ENCODE results near the gene TOR3A.

The TOR3A gene

DNA sequence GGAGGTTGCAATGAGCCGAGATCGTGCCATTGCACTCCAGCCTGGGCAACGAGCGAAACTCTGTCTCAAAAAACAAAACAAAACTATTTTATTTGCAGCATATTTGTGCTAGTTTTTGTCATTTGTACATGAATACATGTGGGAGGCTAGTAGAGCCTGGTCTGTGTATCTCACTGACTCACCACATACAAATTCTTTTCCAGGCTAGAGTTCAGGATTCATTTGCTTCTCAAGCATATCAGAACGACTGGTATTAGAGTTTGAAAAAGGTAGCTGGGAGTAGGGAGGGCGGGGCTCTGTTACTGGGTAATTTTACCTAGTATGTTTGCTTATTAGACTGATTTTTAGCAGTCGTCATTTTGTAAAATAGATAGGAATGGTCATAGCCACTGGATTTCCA is 4.5 kb upstream of the TOR3A start:
- DNase-seq, result no peak

DNA sequence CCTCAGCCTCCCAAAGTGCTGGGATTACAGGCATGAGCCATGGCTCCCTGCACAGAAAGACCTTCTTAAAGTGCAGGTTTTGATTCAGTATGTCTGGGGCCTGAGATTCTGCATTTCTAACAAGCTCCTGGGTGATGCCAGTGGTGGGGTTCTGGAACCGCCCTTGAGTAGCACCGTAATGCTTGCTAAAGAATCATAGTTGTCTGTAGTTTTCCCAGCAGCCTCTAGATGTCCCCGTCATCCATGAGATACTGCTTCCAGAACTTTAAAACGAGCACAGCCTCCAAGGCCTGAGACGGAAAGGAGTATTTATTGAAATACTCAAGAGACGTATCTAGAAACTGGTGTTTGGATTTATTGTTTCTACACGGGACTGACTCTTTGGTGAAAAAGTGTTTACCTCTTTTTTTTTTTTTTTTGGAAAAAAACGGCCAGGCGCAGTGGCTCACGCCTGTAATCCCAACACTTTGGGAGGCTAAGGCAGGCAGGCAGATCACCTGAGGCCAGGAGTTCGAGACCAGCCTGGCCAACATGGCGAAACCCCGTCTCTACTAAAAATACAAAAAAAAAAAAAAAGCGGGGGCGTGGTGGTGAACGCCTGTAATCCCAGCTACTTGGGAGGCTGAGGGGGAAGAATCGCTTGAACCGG is 2.6 kb upstream of the TOR3A start:
- DNase-seq, result peak; percentile 35

GRCh38 chr1:179080866-179081686 is 794 bp upstream of the TOR3A start:
- no peak for DNase-seq

DNA sequence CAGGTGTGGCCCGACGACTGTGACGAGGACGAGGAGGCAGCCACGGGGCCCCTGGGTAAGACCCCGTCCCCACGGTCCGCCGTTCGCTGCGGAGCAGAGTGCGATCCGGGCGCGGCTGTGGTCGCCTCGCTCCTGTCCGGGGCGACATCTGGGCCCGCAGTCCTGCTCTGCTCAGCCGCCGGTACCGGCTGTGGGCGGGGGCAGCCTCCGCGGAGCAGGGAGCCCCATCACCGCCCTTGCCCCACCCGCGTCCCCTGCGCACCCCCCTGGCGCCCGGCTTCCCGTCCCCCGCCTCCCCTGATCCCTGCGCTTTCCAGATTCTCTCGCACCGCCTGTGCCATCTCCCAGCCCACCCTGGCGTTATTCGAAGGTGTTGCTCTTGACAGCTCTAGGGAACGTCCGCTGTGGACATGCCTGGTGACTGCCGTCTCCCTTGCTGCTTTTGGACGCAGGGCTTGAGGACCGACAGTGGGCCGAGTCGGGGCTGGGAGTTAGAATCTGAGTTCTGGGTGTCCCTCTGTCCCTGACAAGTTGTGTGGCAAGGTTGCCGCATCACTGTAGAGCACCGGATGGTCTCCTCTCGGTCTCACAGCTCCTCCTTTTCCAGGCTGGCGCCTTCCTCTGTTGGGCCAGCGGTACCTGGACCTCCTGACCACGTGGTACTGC is 596 bp downstream of the TOR3A start:
- DNase-seq, result no peak

- no peak for DNase-seq
Observed at GRCh38 chr1:179082999-179083335, 1.1 kb downstream of the TOR3A start.

DNA sequence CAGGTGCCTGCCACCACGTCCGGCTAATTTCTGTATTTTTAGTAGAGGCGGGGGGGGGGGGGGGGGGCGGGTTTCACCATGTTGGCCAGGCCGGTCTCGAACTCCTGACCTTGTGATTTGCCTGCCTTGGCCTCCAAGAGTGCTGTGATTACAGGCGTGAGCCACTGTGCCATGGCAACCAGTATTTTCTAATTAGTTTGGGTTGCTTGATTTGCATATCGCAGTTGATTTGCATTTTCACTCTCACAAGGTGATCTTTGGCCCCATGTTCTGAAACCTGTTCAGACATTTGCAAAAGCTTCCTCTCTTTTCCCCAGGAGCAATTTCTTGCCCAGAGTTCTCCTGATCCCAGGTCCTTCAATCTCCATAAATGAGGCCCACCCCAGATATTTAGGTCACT is 1.7 kb downstream of the TOR3A start:
- no peak for DNase-seq

DNA sequence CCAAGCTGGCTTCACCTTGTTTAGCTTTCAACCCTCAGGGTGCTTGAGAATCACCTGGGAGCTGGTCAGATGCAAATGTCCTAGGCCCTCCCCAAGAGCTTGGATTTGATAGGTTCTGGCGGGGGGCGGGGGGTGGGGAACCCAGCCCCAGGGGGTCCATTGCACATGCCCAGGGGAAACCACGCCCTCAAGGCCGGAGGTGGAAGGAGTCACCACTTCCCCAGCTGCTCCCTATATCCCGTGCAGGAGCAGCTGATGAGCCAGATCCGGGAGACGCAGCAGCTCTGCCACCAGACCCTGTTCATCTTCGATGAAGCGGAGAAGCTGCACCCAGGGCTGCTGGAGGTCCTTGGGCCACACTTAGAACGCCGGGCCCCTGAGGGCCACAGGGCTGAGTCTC is 5.8 kb downstream of the TOR3A start:
- no peak for DNase-seq

DNA sequence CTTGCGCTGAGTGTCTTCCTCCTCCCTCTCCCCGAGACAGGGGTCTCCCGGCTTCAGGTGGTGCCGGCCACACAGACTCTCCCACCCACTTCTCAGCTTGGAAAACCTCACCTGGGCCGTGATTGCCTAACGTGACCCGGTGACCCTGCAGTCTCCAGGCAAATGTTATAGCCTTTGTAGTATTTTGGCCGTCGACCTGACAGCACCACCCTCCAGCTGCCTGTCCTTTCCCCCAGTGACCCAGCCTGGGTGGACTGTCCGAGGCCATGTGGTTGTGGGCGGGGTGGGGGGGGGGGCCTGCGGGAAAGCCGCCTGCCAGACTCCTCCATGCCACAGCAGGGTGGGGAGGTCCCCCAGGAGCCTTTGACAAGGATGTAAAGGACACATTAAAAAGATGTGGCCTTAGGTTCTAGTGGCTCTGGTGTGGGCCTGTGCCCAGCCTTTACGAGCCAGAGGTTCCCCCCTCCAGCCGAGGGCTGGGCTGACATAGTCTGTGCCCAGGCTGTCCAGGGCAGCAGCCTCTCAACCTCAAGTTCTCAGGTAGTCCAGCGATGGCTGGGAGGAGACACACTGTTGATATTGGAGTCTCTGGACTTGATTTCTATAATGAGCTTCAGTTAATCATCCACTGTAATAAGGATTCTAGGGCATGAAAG is 8.1 kb downstream of the TOR3A start:
- no peak for DNase-seq

- no peak for DNase-seq
Observed at GRCh38 chr1:179090522-179090921, 8.7 kb downstream of the TOR3A start.

DNA sequence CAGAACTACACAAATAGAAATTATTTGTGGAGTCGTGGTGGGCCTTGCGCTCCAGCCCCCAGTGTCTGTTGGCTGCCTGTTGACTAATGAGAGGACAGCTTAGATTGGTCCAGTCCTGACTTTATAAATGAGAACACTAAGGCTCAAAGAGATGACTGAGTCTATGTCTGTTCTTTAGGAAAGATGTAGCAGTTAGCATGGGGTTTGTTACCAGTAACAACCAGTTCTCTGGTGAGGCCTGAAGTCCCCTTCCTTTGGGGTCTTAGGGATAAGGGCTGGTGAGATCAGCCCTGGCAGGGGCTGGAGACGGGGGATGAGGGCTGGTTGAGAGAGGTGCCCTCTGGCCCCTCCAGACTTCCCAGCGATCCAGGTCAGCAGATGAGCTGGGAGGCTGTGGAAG is 9.1 kb downstream of the TOR3A start:
- DNase-seq, result no peak

GRCh38 chr1:179091691-179092165 is 9.9 kb downstream of the TOR3A start:
- DNase-seq, result no peak

DNA sequence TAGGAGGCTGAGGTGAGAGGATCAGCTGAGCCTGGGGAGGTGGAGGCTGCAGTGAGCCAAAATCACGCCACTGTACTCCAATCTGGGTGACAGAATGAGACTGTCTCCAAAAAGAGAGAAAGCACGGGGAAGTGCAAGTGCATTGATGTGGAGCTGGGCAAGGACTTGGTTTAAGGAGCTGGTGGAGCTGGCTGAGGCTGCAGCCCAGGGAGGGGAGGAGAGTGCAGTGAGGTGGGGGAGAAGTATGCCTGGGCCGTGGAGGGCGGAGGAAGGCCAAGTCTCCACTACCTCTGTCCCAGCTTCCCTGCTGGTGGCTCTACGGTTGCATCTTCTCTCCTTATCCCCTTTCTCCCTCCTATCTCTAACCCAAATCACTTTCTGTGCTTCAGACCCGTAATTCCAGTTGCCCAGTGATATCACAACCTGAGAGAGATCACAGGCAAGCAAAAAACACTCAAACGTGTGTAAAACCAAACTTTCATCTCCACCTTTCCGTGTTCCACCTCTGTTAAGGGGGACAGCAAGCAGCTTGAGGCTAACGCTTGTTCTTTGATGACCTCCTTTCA is 11.1 kb downstream of the TOR3A start:
- no peak for DNase-seq

GRCh38 chr1:179094818-179095217 is 12.9 kb downstream of the TOR3A start:
- no peak for DNase-seq

GRCh38 chr1:179095377-179095776 is 13.5 kb downstream of the TOR3A start:
- peak; percentile 63 for DNase-seq

DNA sequence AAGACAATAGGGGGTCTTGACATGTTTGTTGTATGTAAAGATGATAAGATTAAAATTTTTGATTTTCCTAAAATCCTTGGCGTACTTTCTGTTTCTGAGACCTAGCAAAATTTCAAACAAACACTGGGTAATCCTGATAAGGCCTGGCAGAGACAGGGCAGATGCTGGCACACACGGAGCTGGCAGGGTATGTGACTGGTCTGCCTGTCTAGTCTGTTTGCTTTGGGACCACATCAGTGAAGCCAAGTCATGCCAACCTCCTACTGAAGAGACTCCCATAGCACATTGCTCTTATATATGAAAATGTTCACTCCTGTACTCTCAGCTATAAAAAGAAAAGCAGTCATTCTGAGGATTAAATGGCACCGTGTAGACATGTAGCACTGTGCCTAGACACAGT is 14.1 kb downstream of the TOR3A start:
- no peak for DNase-seq

DNA sequence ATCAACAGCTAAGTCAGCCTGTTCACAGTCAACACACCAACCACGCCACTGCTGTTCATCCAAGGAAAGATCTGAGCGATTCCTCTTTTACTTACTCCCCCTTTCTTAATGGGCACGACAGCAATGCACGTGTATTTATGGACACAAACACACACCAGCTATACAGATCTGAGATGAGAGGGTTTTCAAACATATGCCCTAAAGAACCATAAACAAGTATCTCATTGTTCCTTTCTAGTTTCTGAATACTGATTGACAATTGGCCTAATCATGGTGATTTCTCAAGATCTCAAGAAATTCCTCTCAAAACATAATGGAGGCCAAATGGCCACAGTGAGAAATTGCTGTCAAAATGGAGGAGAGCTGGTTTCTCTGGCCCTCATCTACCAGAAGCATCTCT is 18.0 kb downstream of the TOR3A start:
- no peak for DNase-seq

GRCh38 chr1:179101566-179101965 is 19.7 kb downstream of the TOR3A start:
- DNase-seq, result no peak

DNA sequence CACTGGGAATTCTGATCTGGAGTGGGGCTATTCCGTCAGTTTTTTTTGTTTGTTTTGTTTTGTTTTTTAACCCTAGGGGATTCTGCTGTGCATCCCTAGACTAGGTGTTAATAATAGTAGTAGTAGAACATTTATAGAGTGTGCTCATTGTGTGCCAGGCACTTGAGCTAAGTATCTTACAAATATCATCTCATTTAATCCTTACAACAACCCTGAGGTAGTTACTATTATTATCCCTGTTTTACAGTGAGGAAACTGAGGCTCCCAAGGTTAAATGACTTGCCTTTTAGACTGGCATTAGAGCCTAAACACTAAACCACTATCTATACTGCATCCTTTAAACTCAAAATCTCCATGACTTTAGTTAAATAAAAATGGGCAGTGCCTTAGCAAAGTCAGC is 22.1 kb downstream of the TOR3A start:
- no peak for DNase-seq

DNA sequence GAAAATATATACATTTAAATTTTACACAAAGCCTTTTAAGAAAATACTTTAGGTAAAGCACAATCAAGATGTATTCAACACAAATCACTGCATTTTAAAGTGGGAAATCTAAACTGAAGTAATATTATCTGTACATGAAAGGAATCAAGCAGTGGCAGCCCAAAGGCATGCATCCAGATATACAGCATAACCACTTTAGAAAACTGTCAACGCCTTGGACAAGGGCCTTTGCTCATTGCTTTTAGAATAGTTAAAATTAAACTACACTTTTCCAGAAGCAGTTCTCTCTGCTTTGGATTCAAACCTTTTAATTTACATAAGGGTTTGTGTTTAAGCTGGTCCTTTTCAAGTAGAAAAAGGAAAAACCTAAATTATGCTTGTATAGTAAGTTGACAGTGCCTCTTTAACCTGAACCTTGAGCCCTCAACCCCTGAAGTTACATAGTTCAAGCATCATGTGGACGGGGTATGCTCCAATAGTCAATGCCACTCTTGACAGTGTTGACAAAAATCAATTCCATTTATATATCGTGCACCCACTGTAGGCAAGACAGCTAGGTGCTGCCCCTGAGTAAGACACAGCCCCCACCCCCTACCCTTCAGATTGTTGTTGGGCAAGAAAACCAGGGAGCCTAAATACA is 22.9 kb downstream of the TOR3A start:
- no peak for DNase-seq

GRCh38 chr1:179105393-179105792 is 23.5 kb downstream of the TOR3A start:
- DNase-seq, result peak; percentile 2

GRCh38 chr1:179107706-179108629 is 26.1 kb downstream of the TOR3A start:
- DNase-seq, result no peak

DNA sequence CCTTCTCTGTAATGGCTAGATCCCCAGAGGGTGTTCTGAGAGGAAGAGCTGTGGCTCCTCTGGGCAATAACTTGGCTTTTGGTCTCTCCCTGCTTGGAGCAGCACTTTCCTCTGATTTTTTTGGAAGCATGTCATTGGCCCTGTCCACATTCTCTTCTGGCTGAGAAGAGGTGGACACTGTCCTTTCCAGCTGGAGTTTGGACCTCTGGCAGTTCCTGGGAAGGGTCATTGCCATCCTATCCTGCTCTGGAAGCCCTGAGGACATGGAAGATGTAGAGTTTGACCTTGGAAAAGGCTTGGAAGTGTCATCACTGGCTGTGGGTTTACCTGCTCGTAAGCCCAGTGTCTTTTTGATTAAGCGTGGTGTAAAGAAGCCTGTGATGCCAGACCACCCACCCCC is 26.8 kb downstream of the TOR3A start:
- no peak for DNase-seq
